ENCODE results near the gene DKKL1.

DKKL1 gene

GRCh38 chr19:49363268-49364082, at the start of gene DKKL1:
Gene DKKL1 (plus strand): TSS chr19:49363877. CDS start chr19:49363999, 122 bp downstream.
- Histone ChIP-seq H3K36me3 (ENCODE audit: insufficient read depth, low read length) (no peaks in the 10 kb centered on the region), H3K79me2 (ENCODE audit: insufficient read depth, low read length) (no peaks in the 10 kb centered on the region), H3K9me2 (ENCODE audit: low read depth, low read length) (no peaks in the 10 kb centered on the region), H3K4me2 (ENCODE audit: low read length) (peak within 1 kb of the TSS; percentile 47), H2AFZ (ENCODE audit: low read length) (no peak within 1 kb of the TSS), H4K20me1 (ENCODE audit: insufficient read depth, low read length) (no peaks in the 10 kb centered on the region), H3K27me3 (ENCODE audit: insufficient read depth, low read length) (peaks cover 18% of the 10 kb centered on the region; the same call in 1 of the 2 replicates), H3K4me3 (ENCODE audit: low read depth, low read length, poor library complexity, severe bottlenecking) (peak within 1 kb of the TSS; percentile 34), H3K9ac (ENCODE audit: low read length) (no peak within 1 kb of the TSS), H3K27ac (ENCODE audit: low read depth, low read length, poor library complexity, severe bottlenecking) (no peak within 1 kb of the TSS), H3F3A (ENCODE audit: insufficient read depth, low read length) (no peaks in the 10 kb centered on the region), H3K9me3 (ENCODE audit: low read length) (no peaks in the 10 kb centered on the region), H3K4me1 (ENCODE audit: insufficient read depth, low read length, severe bottlenecking) (peaks cover 38% of the 10 kb centered on the region)
- no peak for TF ChIP-seq CTCF (IDR thresholded peaks at IDR 0.05; ENCODE audit: low read length)

- Histone ChIP-seq H3K36me3 (ENCODE audit: insufficient read depth, low read length) (peaks cover 19% of the 10 kb centered on the region), H3K4me3 (ENCODE audit: low read depth, low read length, poor library complexity, severe bottlenecking) (no peak overlapping the region), H3K9me3 (ENCODE audit: low read length) (peaks cover 4% of the 10 kb centered on the region; the same call in 1 of the 2 replicates), H3K79me2 (ENCODE audit: insufficient read depth, low read length) (no peaks in the 10 kb centered on the region), H3K9me2 (ENCODE audit: low read depth, low read length) (no peaks in the 10 kb centered on the region), H3K4me2 (ENCODE audit: low read length) (no peak overlapping the region), H3F3A (ENCODE audit: insufficient read depth, low read length) (no peaks in the 10 kb centered on the region), H3K27me3 (ENCODE audit: insufficient read depth, low read length) (no peaks in the 10 kb centered on the region), H2AFZ (ENCODE audit: low read length) (no peak overlapping the region), H3K4me1 (ENCODE audit: insufficient read depth, low read length, severe bottlenecking) (no peaks in the 10 kb centered on the region), H3K9ac (ENCODE audit: low read length) (no peak overlapping the region), H4K20me1 (ENCODE audit: insufficient read depth, low read length) (no peaks in the 10 kb centered on the region), H3K27ac (ENCODE audit: low read depth, low read length, poor library complexity, severe bottlenecking) (no peak overlapping the region)
- TF ChIP-seq CTCF (IDR thresholded peaks at IDR 0.05; ENCODE audit: low read length) (no peak), EZH2 (IDR thresholded peaks at IDR 0.05; ENCODE audit: borderline replicate concordance, low read length) (no peak)
These were observed 48.6 kb upstream of the DKKL1 start for GRCh38 chr19:49315111-49315510.

GRCh38 chr19:49316284-49316683, 47.4 kb upstream of the DKKL1 start:
- Histone ChIP-seq H3K9me3 (ENCODE audit: low read length) (peaks cover 4% of the 10 kb centered on the region; the same call in 1 of the 2 replicates), H3K36me3 (ENCODE audit: insufficient read depth, low read length) (peaks cover 11% of the 10 kb centered on the region), H3K9me2 (ENCODE audit: low read depth, low read length) (no peaks in the 10 kb centered on the region), H3K4me3 (ENCODE audit: low read depth, low read length, poor library complexity, severe bottlenecking) (no peak overlapping the region), H3K9ac (ENCODE audit: low read length) (no peak overlapping the region), H2AFZ (ENCODE audit: low read length) (no peak overlapping the region), H3K27ac (ENCODE audit: low read depth, low read length, poor library complexity, severe bottlenecking) (no peak overlapping the region), H3K4me1 (ENCODE audit: insufficient read depth, low read length, severe bottlenecking) (no peaks in the 10 kb centered on the region), H4K20me1 (ENCODE audit: insufficient read depth, low read length) (no peaks in the 10 kb centered on the region), H3K79me2 (ENCODE audit: insufficient read depth, low read length) (no peaks in the 10 kb centered on the region), H3K27me3 (ENCODE audit: insufficient read depth, low read length) (no peaks in the 10 kb centered on the region), H3F3A (ENCODE audit: insufficient read depth, low read length) (no peaks in the 10 kb centered on the region), H3K4me2 (ENCODE audit: low read length) (no peak overlapping the region)
- TF ChIP-seq CTCF (IDR thresholded peaks at IDR 0.05; ENCODE audit: low read length) (no peak), EZH2 (IDR thresholded peaks at IDR 0.05; ENCODE audit: borderline replicate concordance, low read length) (no peak)
